Spleen (tissue), 7 donors: ENCODE data around the gene PGBD5.
A peak's percentile ranks its signal among the peaks of the same experiment; 100 is the strongest.

ENCODE experiments used
- CTCF ChIP-seq, 11 experiments: fragments of 200-600 bp in 7 of 11; fragments of 450-650 bp in 4 of 11; sonication (generic) in 4 of 11; IDR thresholded peaks in 8 of 11; conservative IDR thresholded peaks in 3 of 11; 1 replicate in 7 of 11; 2 replicates in 4 of 11; pipeline versions ENCODE4 v1.4.0 to v1.8.0; 2016 to 2021; ENCODE audit warnings: antibody characterized with exemption in 11 of 11, inconsistent platforms in 4 of 11, mild to moderate bottlenecking in 1 of 11
- POLR2AphosphoS5 ChIP-seq, 3 donors: sonication (generic); formaldehyde crosslinking; IDR thresholded peaks; one replicate each; pipeline ENCODE4 v1.5.1; 2017; ENCODE audit warnings: antibody characterized with exemption in 3 of 3
- donor health status: DM: no; HTN: no; CAD: no; lungs with moderate emphysema.
- donor health status: DM: no; HTN: no; CAD: no.
- donor health status: DM: no; HTN: no; CAD: no.

- TF ChIP-seq POLR2AphosphoS5 (IDR thresholded peaks at IDR 0.05) (no peak), CTCF (IDR thresholded peaks at IDR 0.05 in 8 of 11, conservative IDR thresholded peaks at IDR 0.05 in 3 of 11) (peak in 9 of 11 experiments; percentile 20 to 78 (median 42))
These were observed 157.6 kb downstream of the PGBD5 start for GRCh38 chr1:230268371-230269170.
